NK-92 (cell line): ENCODE data around the gene MAN2C1.
"Not testable (repeated sequence)": the region's sequence is repeated elsewhere in the genome, so short reads cannot be mapped to it uniquely, and the experiment has no call there.

Experiments used
- DNase-seq: peaks from one replicate; lab custom pipeline; 2025; ENCODE audit not compliant: unreplicated experiment; lab: John Stamatoyannopoulos, UW

Gene MAN2C1

GRCh38 chr15:75347222-75348033 is 21.0 kb downstream of the MAN2C1 start:
- DNase-seq: no peak

GRCh38 chr15:75346796-75347221 is 21.6 kb downstream of the MAN2C1 start, which contains the start of gene NEIL1:
Gene NEIL1, plus strand, starts transcription at chr15:75347039. Its CDS starts 1,867 bp downstream, at chr15:75348906.
- no peak for DNase-seq

GRCh38 chr15:75343953-75344352 is 24.5 kb downstream of the MAN2C1 start:
- not testable (repeated sequence) for DNase-seq

GRCh38 chr15:75342221-75342620 is 26.2 kb downstream of the MAN2C1 start:
- no peak for DNase-seq

- no peak for DNase-seq
Observed at GRCh38 chr15:75339531-75340240, 28.7 kb downstream of the MAN2C1 start.

- DNase-seq: no peak
Observed at GRCh38 chr15:75338661-75339240, 29.7 kb downstream of the MAN2C1 start.

- DNase-seq: no peak
Observed at GRCh38 chr15:75335705-75336355, 32.6 kb downstream of the MAN2C1 start, which contains the start of gene COMMD4. Gene COMMD4, plus strand, starts transcription at chr15:75336063. Its CDS starts 27 bp downstream, at chr15:75336090.

- DNase-seq: no peak
Observed at GRCh38 chr15:75335313-75335704, 33.1 kb downstream of the MAN2C1 start.

GRCh38 chr15:75333654-75334419 is 34.6 kb downstream of the MAN2C1 start:
- DNase-seq: not testable (repeated sequence)

GRCh38 chr15:75332093-75332492 is 36.3 kb downstream of the MAN2C1 start:
- DNase-seq: not testable (repeated sequence)

GRCh38 chr15:75329571-75329970 is 38.8 kb downstream of the MAN2C1 start:
- DNase-seq: no peak

GRCh38 chr15:75328493-75329314 is 39.7 kb downstream of the MAN2C1 start:
- DNase-seq: no peak

GRCh38 chr15:75327491-75327890 is 40.9 kb downstream of the MAN2C1 start:
- no peak for DNase-seq

- DNase-seq: no peak
Observed at GRCh38 chr15:75327005-75327404, 41.4 kb downstream of the MAN2C1 start.

- DNase-seq: no peak
Observed at GRCh38 chr15:75325922-75326321, 42.5 kb downstream of the MAN2C1 start.

- DNase-seq: no peak
Observed at GRCh38 chr15:75321711-75322110, 46.7 kb downstream of the MAN2C1 start.

GRCh38 chr15:75319231-75319897 is 49.0 kb downstream of the MAN2C1 start:
- not testable (repeated sequence) for DNase-seq

- no peak for DNase-seq
Observed at GRCh38 chr15:75314552-75315290, 53.7 kb downstream of the MAN2C1 start.
